ENCODE results near the gene MRTFA.
"Not testable (repeated sequence)": the region's sequence is repeated elsewhere in the genome, so short reads cannot be mapped to it uniquely, and the experiment has no call there.

Gene MRTFA

GRCh38 chr22:40625794-40626193 is 10.7 kb downstream of the MRTFA start:
- not testable (repeated sequence) for DNase-seq

- DNase-seq: not testable (repeated sequence)
Observed at GRCh38 chr22:40625281-40625680, 11.2 kb downstream of the MRTFA start.

GRCh38 chr22:40624770-40625169 is 11.7 kb downstream of the MRTFA start:
- DNase-seq: no peak

GRCh38 chr22:40621309-40622151 is 15.0 kb downstream of the MRTFA start:
- no peak for DNase-seq

GRCh38 chr22:40620464-40621046 is 16.0 kb downstream of the MRTFA start:
- DNase-seq: no peak

- DNase-seq: no peak
Observed at GRCh38 chr22:40618400-40618799, 18.1 kb downstream of the MRTFA start.

GRCh38 chr22:40616578-40616977 is 19.9 kb downstream of the MRTFA start:
- DNase-seq: no peak

GRCh38 chr22:40613067-40613466 is 23.5 kb downstream of the MRTFA start:
- DNase-seq: no peak

GRCh38 chr22:40612291-40612751 is 24.2 kb downstream of the MRTFA start:
- DNase-seq: no peak

- no peak for DNase-seq
Observed at GRCh38 chr22:40611606-40612005, 24.9 kb downstream of the MRTFA start.

- DNase-seq: no peak
Observed at GRCh38 chr22:40610329-40610850, 26.1 kb downstream of the MRTFA start.

GRCh38 chr22:40609216-40609615 is 27.3 kb downstream of the MRTFA start:
- no peak for DNase-seq

GRCh38 chr22:40607506-40607905 is 29.0 kb downstream of the MRTFA start:
- DNase-seq: no peak

- no peak for DNase-seq
Observed at GRCh38 chr22:40606306-40606705, 30.2 kb downstream of the MRTFA start.

- DNase-seq: no peak
Observed at GRCh38 chr22:40605761-40606160, 30.8 kb downstream of the MRTFA start.

- no peak for DNase-seq
Observed at GRCh38 chr22:40603088-40603605, 33.4 kb downstream of the MRTFA start.

GRCh38 chr22:40602231-40602630 is 34.3 kb downstream of the MRTFA start:
- no peak for DNase-seq

- DNase-seq: no peak
Observed at GRCh38 chr22:40599731-40600130, 36.8 kb downstream of the MRTFA start.

GRCh38 chr22:40598712-40599111 is 37.8 kb downstream of the MRTFA start:
- not testable (repeated sequence) for DNase-seq

GRCh38 chr22:40597526-40598430 is 38.7 kb downstream of the MRTFA start:
- DNase-seq: no peak

GRCh38 chr22:40595497-40596234 is 40.9 kb downstream of the MRTFA start:
- no peak for DNase-seq

GRCh38 chr22:40594924-40595323 is 41.6 kb downstream of the MRTFA start:
- DNase-seq: no peak
